Astrocyte (in vitro differentiated cells and primary cell): ENCODE measurements around the gene JAML. TPM values are rescaled to one million over a fixed set of nuclear protein-coding genes. Genes with fewer than 3 reads are reported as not detected.

Experiments used
- DNase-seq: peaks from one replicate; pipeline ENCODE4 v3.0.0-alpha.2; 2010; ENCODE audit warnings: low read depth
- FAIRE-seq: peaks from 2 replicates; lab custom pipeline; 2011; peaks lifted over from hg19 to GRCh38; lab: Jason Lieb, UNC
- H2AFZ ChIP-seq: 2 replicates; pipeline ENCODE4 v1.6.0; 2012; ENCODE audit warnings: low read depth, low read length, inconsistent platforms
- H3K27ac ChIP-seq: 2 replicates; pipeline ENCODE4 v1.5.1; 2011; ENCODE audit warnings: low read depth, low read length, inconsistent platforms
- H3K27me3 ChIP-seq: 2 replicates; pipeline ENCODE4 v1.6.0; 2011; ENCODE audit warnings: low read length, inconsistent platforms; ENCODE audit not compliant: insufficient read depth
- H3K36me3 ChIP-seq: 2 replicates; pipeline ENCODE4 v1.5.1; 2011; ENCODE audit warnings: low read length, inconsistent platforms; ENCODE audit not compliant: insufficient read depth
- H3K4me1 ChIP-seq: 2 replicates; pipeline ENCODE4 v1.5.1; 2011; ENCODE audit warnings: low read length, inconsistent platforms; ENCODE audit not compliant: insufficient read depth
- H3K4me2 ChIP-seq: 2 replicates; pipeline ENCODE4 v1.6.0; 2012; ENCODE audit warnings: low read length, inconsistent platforms
- H3K4me3 ChIP-seq: 2 replicates; pipeline ENCODE4 v1.5.1; 2011; ENCODE audit warnings: low read depth, mild to moderate bottlenecking, low read length, inconsistent platforms; ENCODE audit not compliant: insufficient read depth
- H3K79me2 ChIP-seq: 2 replicates; pipeline ENCODE4 v1.6.0; 2012; ENCODE audit warnings: mild to moderate bottlenecking, low read length, inconsistent platforms; ENCODE audit not compliant: insufficient read depth
- H3K9ac ChIP-seq: 2 replicates; pipeline ENCODE4 v1.6.0; 2012; ENCODE audit warnings: mild to moderate bottlenecking, low read length, inconsistent platforms
- H3K9me3 ChIP-seq: 2 replicates; pipeline ENCODE4 v1.5.1; 2012; ENCODE audit warnings: low read depth, mild to moderate bottlenecking, low read length, inconsistent platforms; ENCODE audit not compliant: insufficient read depth
- H4K20me1 ChIP-seq: 2 replicates; pipeline ENCODE4 v1.6.0; 2012; ENCODE audit warnings: low read length, inconsistent platforms; ENCODE audit not compliant: insufficient read depth
- H3K27ac Mint-ChIP-seq: one replicate; pipeline ENCODE4 v1.8.0; 2021; ENCODE audit warnings: mild to moderate bottlenecking, mixed read lengths; ENCODE audit not compliant: unreplicated experiment
- H3K27me3 Mint-ChIP-seq: one replicate; pipeline ENCODE4 v1.8.0; 2021; ENCODE audit warnings: low read depth, mixed read lengths; ENCODE audit not compliant: unreplicated experiment
- H3K36me3 Mint-ChIP-seq: one replicate; pipeline ENCODE4 v1.8.0; 2021; ENCODE audit warnings: low read depth, mixed read lengths; ENCODE audit not compliant: unreplicated experiment
- H3K4me1 Mint-ChIP-seq: one replicate; pipeline ENCODE4 v1.8.0; 2021; ENCODE audit warnings: low read depth, mixed read lengths; ENCODE audit not compliant: unreplicated experiment
- H3K4me3 Mint-ChIP-seq: one replicate; pipeline ENCODE4 v1.8.0; 2021; ENCODE audit warnings: mild to moderate bottlenecking, moderate library complexity, mixed read lengths; ENCODE audit not compliant: unreplicated experiment
- H3K9me3 Mint-ChIP-seq: one replicate; pipeline ENCODE4 v1.8.0; 2021; ENCODE audit warnings: mild to moderate bottlenecking, mixed read lengths; ENCODE audit not compliant: unreplicated experiment
- CTCF ChIP-seq: IDR thresholded peaks from 2 replicates; pipeline ENCODE4 v1.5.1; 2011; ENCODE audit warnings: low read depth, mild to moderate bottlenecking, inconsistent platforms, low read length, moderate library complexity; ENCODE audit not compliant: insufficient read depth
- EZH2 ChIP-seq: IDR thresholded peaks from 2 replicates; pipeline ENCODE4 v1.6.1; 2012; ENCODE audit warnings: mild to moderate bottlenecking, low read length, inconsistent platforms; ENCODE audit not compliant: insufficient read depth
- total RNA-seq: library from RNA; stranded (reverse); gene quantifications from 2 replicates; pipeline ENCODE4 v1.2.1, GENCODE V29; 2021

Gene JAML
- total RNA-seq, 1 donor from 2014 or later: not detected

GRCh38 chr11:118198370-118198769 lies 26.4 kb downstream of the JAML start:
- Histone ChIP-seq H3K79me2 (no peaks in the 10 kb centered on the region), H3K36me3 (no peaks in the 10 kb centered on the region), H4K20me1 (no peaks in the 10 kb centered on the region), H3K27ac (no peak overlapping the region), H3K4me2 (peak overlapping the region; percentile 49), H3K9ac (no peak overlapping the region), H3K9me3 (no peaks in the 10 kb centered on the region), H3K4me1 (no peaks in the 10 kb centered on the region), H2AFZ (no peak overlapping the region), H3K27me3 (peaks cover 5% of the 10 kb centered on the region), H3K4me3 (no peak overlapping the region)
- FAIRE-seq (no peak), DNase-seq (peak; percentile 24)
- Mint-ChIP-seq H3K36me3 (no peaks in the 10 kb centered on the region), H3K4me3 (no peak overlapping the region), H3K27me3 (peaks cover 2% of the 10 kb centered on the region), H3K4me1 (peaks cover 13% of the 10 kb centered on the region), H3K27ac (no peak overlapping the region), H3K9me3 (no peaks in the 10 kb centered on the region)
- TF ChIP-seq EZH2 (no peak), CTCF (peak; percentile 70)

DNA sequence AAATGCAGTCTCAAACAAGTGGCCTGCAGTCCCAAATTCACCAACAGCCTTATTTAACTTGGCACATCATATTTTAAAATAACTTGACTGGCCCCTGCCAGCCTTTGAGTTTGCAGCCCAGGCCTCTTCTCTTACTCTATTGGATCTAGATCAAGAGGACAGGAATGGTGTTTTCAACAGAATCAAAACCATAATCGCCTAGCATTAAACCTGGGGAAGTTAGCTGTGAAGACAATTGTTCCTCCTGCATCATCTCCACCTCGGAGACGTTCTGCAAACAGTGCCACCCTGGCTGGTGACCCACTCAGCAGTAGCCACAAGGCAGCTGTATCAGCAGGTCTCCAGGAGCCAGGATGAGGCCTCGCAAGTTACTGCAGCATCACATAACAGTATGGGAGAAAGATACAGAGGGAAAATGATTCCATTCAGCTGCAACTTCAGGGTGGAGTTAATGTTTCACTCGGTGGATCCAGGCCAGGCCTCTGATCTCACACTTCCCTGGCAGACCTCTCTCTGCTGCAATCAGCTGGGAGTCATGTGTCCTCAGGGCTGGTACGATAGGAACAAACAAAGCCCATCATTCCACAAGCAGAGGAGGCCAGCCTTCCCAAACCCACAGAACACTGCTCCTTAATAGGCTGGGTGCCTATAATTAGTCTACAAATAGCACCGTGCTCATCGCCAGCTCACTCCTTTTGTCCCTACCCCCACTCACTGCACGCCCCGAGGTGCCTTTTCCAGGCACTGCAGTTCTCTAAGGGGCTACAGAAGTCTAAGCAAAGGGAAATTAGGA lies 29.8 kb downstream of the JAML start:
- Mint-ChIP-seq H3K4me1 (peaks cover 13% of the 10 kb centered on the region), H3K4me3 (no peak overlapping the region), H3K27ac (peak overlapping the region; percentile 62), H3K27me3 (peaks cover 2% of the 10 kb centered on the region), H3K9me3 (peaks cover 3% of the 10 kb centered on the region), H3K36me3 (no peaks in the 10 kb centered on the region)
- Histone ChIP-seq H3K4me3 (no peak overlapping the region), H3K79me2 (no peaks in the 10 kb centered on the region), H3K4me2 (no peak overlapping the region), H4K20me1 (no peaks in the 10 kb centered on the region), H2AFZ (peak overlapping the region; percentile 15), H3K27me3 (no peaks in the 10 kb centered on the region), H3K9ac (peak overlapping the region; percentile 26), H3K36me3 (no peaks in the 10 kb centered on the region), H3K9me3 (no peaks in the 10 kb centered on the region), H3K27ac (no peak overlapping the region), H3K4me1 (no peaks in the 10 kb centered on the region)
- FAIRE-seq (no peak), DNase-seq (peak; percentile 55)
- TF ChIP-seq CTCF (no peak), EZH2 (no peak)
